Neural progenitor cell (in vitro differentiated cells): ENCODE results near the gene GAGE13.
"Not testable (repeated sequence)": the region's sequence is repeated elsewhere in the genome, so short reads cannot be mapped to it uniquely, and the experiment has no call there.

Experiments
- EZH2phosphoT487 ChIP-seq: fragments of 200-600 bp; sonication (generic); IDR thresholded peaks from 2 replicates; pipeline ENCODE4 v1.6.1; 2017; ENCODE audit warnings: antibody characterized with exemption
- TF ChIP-seq, protein P1 (sequence below): fragments of 200-600 bp; sonication (generic); IDR thresholded peaks from 2 replicates; pipeline ENCODE4 v1.5.1; 2017; ENCODE audit warnings: antibody characterized with exemption, mild to moderate bottlenecking

DNA sequence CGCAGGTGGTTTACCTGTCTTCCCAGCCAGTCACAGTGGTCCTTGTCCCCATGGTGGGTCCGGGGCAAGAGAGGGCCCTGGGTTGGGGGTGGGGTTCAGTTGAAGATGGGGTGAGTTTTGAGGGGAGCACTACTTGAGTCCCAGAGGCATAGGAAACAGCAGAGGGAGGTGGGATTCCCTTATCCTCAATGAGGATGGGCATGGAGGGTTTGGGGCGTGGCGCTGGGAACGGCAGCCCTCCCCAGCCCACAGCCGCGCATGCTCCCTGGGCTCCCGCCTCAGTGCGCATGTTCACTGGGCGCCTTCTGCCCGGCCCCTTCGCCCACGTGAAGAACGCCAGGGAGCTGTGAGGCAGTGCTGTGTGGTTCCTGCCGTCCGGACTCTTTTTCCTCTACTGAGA is at the start of gene GAGE13:
- TF ChIP-seq EZH2phosphoT487, result not testable (repeated sequence)
- TF ChIP-seq, protein P1, sequence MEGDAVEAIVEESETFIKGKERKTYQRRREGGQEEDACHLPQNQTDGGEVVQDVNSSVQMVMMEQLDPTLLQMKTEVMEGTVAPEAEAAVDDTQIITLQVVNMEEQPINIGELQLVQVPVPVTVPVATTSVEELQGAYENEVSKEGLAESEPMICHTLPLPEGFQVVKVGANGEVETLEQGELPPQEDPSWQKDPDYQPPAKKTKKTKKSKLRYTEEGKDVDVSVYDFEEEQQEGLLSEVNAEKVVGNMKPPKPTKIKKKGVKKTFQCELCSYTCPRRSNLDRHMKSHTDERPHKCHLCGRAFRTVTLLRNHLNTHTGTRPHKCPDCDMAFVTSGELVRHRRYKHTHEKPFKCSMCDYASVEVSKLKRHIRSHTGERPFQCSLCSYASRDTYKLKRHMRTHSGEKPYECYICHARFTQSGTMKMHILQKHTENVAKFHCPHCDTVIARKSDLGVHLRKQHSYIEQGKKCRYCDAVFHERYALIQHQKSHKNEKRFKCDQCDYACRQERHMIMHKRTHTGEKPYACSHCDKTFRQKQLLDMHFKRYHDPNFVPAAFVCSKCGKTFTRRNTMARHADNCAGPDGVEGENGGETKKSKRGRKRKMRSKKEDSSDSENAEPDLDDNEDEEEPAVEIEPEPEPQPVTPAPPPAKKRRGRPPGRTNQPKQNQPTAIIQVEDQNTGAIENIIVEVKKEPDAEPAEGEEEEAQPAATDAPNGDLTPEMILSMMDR, result not testable (repeated sequence)
